Mucosa of rectum (tissue), 2 donors: Measurements from ENCODE around the gene CRPPA.
A peak's percentile ranks its signal among the peaks of the same experiment; 100 is the strongest.

Source experiments
- H3K27ac ChIP-seq, 2 donors: one replicate each; pipeline ENCODE4 v1.7.0; 2013; ENCODE audit warnings: inconsistent platforms in 2 of 2, low read depth in 2 of 2, low read length in 2 of 2
- H3K27me3 ChIP-seq, 2 donors: one replicate each; pipeline ENCODE4 v1.7.0; 2013; ENCODE audit warnings: low read length in 2 of 2; ENCODE audit not compliant: control insufficient read depth in 2 of 2, insufficient read depth in 2 of 2
- H3K36me3 ChIP-seq, 2 donors: one replicate each; pipeline ENCODE4 v1.7.0; 2013; ENCODE audit warnings: low read length in 2 of 2; ENCODE audit not compliant: control insufficient read depth in 2 of 2, insufficient read depth in 2 of 2
- H3K4me1 ChIP-seq, 2 donors: one replicate each; pipeline ENCODE4 v1.7.0; 2013; ENCODE audit warnings: low read length in 2 of 2, mild to moderate bottlenecking in 1 of 2; ENCODE audit not compliant: control insufficient read depth in 2 of 2, insufficient read depth in 2 of 2
- H3K4me3 ChIP-seq, 2 donors: one replicate each; pipeline ENCODE4 v1.7.0; 2013; ENCODE audit warnings: low read length in 2 of 2
- H3K9ac ChIP-seq, 2 donors: one replicate each; pipeline ENCODE4 v1.7.0; 2013; ENCODE audit warnings: low read length in 2 of 2, low read depth in 1 of 2, mild to moderate bottlenecking in 1 of 2
- H3K9me3 ChIP-seq, 2 donors: one replicate each; pipeline ENCODE4 v1.7.0; 2013; ENCODE audit warnings: low read length in 2 of 2; ENCODE audit not compliant: control insufficient read depth in 2 of 2
- donor health status: healthy.
- donor health status: Normal muscosa, but diverticular disease.

The CRPPA gene

GRCh38 chr7:16428182-16428581, 6.8 kb upstream of the CRPPA start:
- no peaks in the 10 kb centered on the region for H3K36me3 ChIP-seq
- no peaks in the 10 kb centered on the region for H3K27me3 ChIP-seq
- H3K4me3 ChIP-seq, result no peak overlapping the region
- no peak overlapping the region for H3K27ac ChIP-seq
- H3K9me3 ChIP-seq, result no peaks in the 10 kb centered on the region
- no peak overlapping the region for H3K9ac ChIP-seq
- H3K4me1 ChIP-seq, result no peaks in the 10 kb centered on the region

GRCh38 chr7:16423761-16424160, 2.4 kb upstream of the CRPPA start:
- no peak overlapping the region for H3K27ac ChIP-seq
- peaks cover 14 to 16% of the 10 kb centered on the region in 2 donors for H3K4me1 ChIP-seq
- H3K27me3 ChIP-seq, result no peaks in the 10 kb centered on the region

GRCh38 chr7:16422917-16423316, 1.6 kb upstream of the CRPPA start:
- no peaks in the 10 kb centered on the region for H3K9me3 ChIP-seq
- no peak overlapping the region for H3K27ac ChIP-seq
- H3K9ac ChIP-seq, result no peak overlapping the region

More at GRCh38 chr7:16423761-16424160, 2.4 kb upstream of the CRPPA start:
- Histone ChIP-seq H3K36me3 (no peaks in the 10 kb centered on the region), H3K9ac (no peak overlapping the region), H3K4me3 (no peak overlapping the region), H3K9me3 (no peaks in the 10 kb centered on the region)

GRCh38 chr7:16422103-16422435, 731 bp upstream of the CRPPA start:
- peak overlapping the region in 1 of 2 donors; percentile 83 for H3K4me3 ChIP-seq
- H3K27ac ChIP-seq, result peak overlapping the region; percentile 93 to 95

More at GRCh38 chr7:16422917-16423316, 1.6 kb upstream of the CRPPA start:
- Histone ChIP-seq H3K27me3 (no peaks in the 10 kb centered on the region), H3K4me1 (peaks cover 14 to 16% of the 10 kb centered on the region in 2 donors), H3K4me3 (no peak overlapping the region), H3K36me3 (no peaks in the 10 kb centered on the region)

GRCh38 chr7:16420649-16421332, 547 bp downstream of the CRPPA start:
- peaks cover 14 to 16% of the 10 kb centered on the region in 2 donors for H3K4me1 ChIP-seq
- no peaks in the 10 kb centered on the region for H3K27me3 ChIP-seq
- H3K9me3 ChIP-seq, result no peaks in the 10 kb centered on the region
- peak overlapping the region; percentile 93 to 95 for H3K27ac ChIP-seq
- H3K4me3 ChIP-seq, result peak overlapping the region; percentile 66 to 83
- H3K36me3 ChIP-seq, result no peaks in the 10 kb centered on the region
- H3K9ac ChIP-seq, result peak overlapping the region; percentile 85 to 86

More at GRCh38 chr7:16422103-16422435, 731 bp upstream of the CRPPA start:
- Histone ChIP-seq H3K4me1 (peaks cover 14 to 16% of the 10 kb centered on the region in 2 donors), H3K36me3 (no peaks in the 10 kb centered on the region), H3K27me3 (no peaks in the 10 kb centered on the region), H3K9ac (no peak overlapping the region), H3K9me3 (no peaks in the 10 kb centered on the region)

- Histone ChIP-seq H3K9ac (peak overlapping the region; percentile 85 to 86), H3K36me3 (no peaks in the 10 kb centered on the region), H3K27ac (peak overlapping the region; percentile 93 to 95), H3K9me3 (no peaks in the 10 kb centered on the region), H3K4me1 (peaks cover 14 to 16% of the 10 kb centered on the region in 2 donors), H3K27me3 (no peaks in the 10 kb centered on the region), H3K4me3 (peak overlapping the region; percentile 66 to 83)
Measured at GRCh38 chr7:16420329-16420648, 1.0 kb downstream of the CRPPA start.

GRCh38 chr7:16419859-16420258, 1.5 kb downstream of the CRPPA start:
- Histone ChIP-seq H3K9ac (peak overlapping the region; percentile 85 to 86), H3K4me1 (peaks cover 14 to 16% of the 10 kb centered on the region in 2 donors), H3K9me3 (no peaks in the 10 kb centered on the region), H3K36me3 (no peaks in the 10 kb centered on the region), H3K27ac (peak overlapping the region; percentile 93 to 95), H3K27me3 (no peaks in the 10 kb centered on the region), H3K4me3 (peak overlapping the region; percentile 66 to 83)

- Histone ChIP-seq H3K27me3 (no peaks in the 10 kb centered on the region), H3K4me3 (no peak overlapping the region), H3K36me3 (no peaks in the 10 kb centered on the region), H3K9me3 (no peaks in the 10 kb centered on the region), H3K4me1 (peaks cover 14 to 16% of the 10 kb centered on the region in 2 donors), H3K27ac (no peak overlapping the region), H3K9ac (no peak overlapping the region)
Measured at GRCh38 chr7:16419126-16419525, 2.2 kb downstream of the CRPPA start.

GRCh38 chr7:16417906-16418305, 3.4 kb downstream of the CRPPA start:
- no peaks in the 10 kb centered on the region for H3K36me3 ChIP-seq
- no peaks in the 10 kb centered on the region for H3K27me3 ChIP-seq
- H3K4me1 ChIP-seq, result peaks cover 14 to 16% of the 10 kb centered on the region in 2 donors
- no peak overlapping the region for H3K9ac ChIP-seq
- no peak overlapping the region for H3K27ac ChIP-seq
- no peaks in the 10 kb centered on the region for H3K9me3 ChIP-seq
- H3K4me3 ChIP-seq, result no peak overlapping the region

GRCh38 chr7:16416289-16417282, 4.8 kb downstream of the CRPPA start:
- Histone ChIP-seq H3K4me3 (no peak overlapping the region), H3K4me1 (peaks cover 6 to 9% of the 10 kb centered on the region in 2 donors), H3K9me3 (no peaks in the 10 kb centered on the region), H3K27ac (no peak overlapping the region), H3K9ac (no peak overlapping the region), H3K27me3 (no peaks in the 10 kb centered on the region), H3K36me3 (no peaks in the 10 kb centered on the region)
